Neural progenitor cell (in vitro differentiated cells): ENCODE measurements around the gene GPM6B. TPM values are rescaled to one million over a fixed set of nuclear protein-coding genes. Genes with fewer than 3 reads are reported as not detected.
"Not testable (repeated sequence)": the region's sequence is repeated elsewhere in the genome, so short reads cannot be mapped to it uniquely, and the experiment has no call there.

ENCODE experiments used
- DNase-seq: peaks from one replicate; pipeline ENCODE4 v3.0.0-alpha.2; 2016; ENCODE audit warnings: low spot score
- H2AFZ ChIP-seq: fragments of 200-600 bp; sonication (generic); replicated peaks from 2 replicates; pipeline ENCODE4 v1.6.1; 2016; ENCODE audit warnings: antibody characterized with exemption
- H3F3A ChIP-seq: fragments of 200-600 bp; sonication (generic); 2 replicates; pipeline ENCODE4 v1.6.1; 2016; ENCODE audit warnings: antibody characterized with exemption, low read depth
- H3K27ac ChIP-seq: fragments of 200-600 bp; sonication (generic); 2 replicates; pipeline ENCODE4 v1.5.1; 2016; ENCODE audit warnings: mild to moderate bottlenecking
- H3K27me3 ChIP-seq: fragments of 200-600 bp; sonication (generic); 2 replicates; pipeline ENCODE4 v1.6.1; 2016; ENCODE audit warnings: mild to moderate bottlenecking, moderate library complexity
- H3K36me3 ChIP-seq: fragments of 200-600 bp; sonication (generic); 2 replicates; pipeline ENCODE4 v1.5.1; 2016
- H3K4me1 ChIP-seq: fragments of 200-600 bp; sonication (generic); 2 replicates; pipeline ENCODE4 v1.6.1; 2016; ENCODE audit warnings: mixed run types
- H3K4me2 ChIP-seq: fragments of 200-600 bp; sonication (generic); 2 replicates; pipeline ENCODE4 v1.6.1; 2016
- H3K4me3 ChIP-seq: fragments of 200-600 bp; sonication (generic); 2 replicates; pipeline ENCODE4 v1.5.1; 2016
- H3K79me2 ChIP-seq: fragments of 200-600 bp; sonication (generic); 2 replicates; pipeline ENCODE4 v1.6.1; 2016; ENCODE audit warnings: low read depth
- H3K9ac ChIP-seq: fragments of 200-600 bp; sonication (generic); 2 replicates; pipeline ENCODE4 v1.6.1; 2016
- H3K9me3 ChIP-seq: fragments of 200-600 bp; sonication (generic); 2 replicates; pipeline ENCODE4 v1.5.1; 2016; ENCODE audit warnings: low read depth
- H4K20me1 ChIP-seq: fragments of 200-600 bp; sonication (generic); 2 replicates; pipeline ENCODE4 v1.6.1; 2016; ENCODE audit warnings: low read depth
- H3K27ac Mint-ChIP-seq: 3 replicates; pipeline ENCODE4 v1.8.0; 2021; ENCODE audit warnings: mixed read lengths
- H3K27me3 Mint-ChIP-seq: 2 replicates; pipeline ENCODE4 v1.8.0; 2022; ENCODE audit warnings: low read depth, mild to moderate bottlenecking, inconsistent platforms, moderate library complexity, mixed read lengths; ENCODE audit not compliant: insufficient read depth
- H3K36me3 Mint-ChIP-seq: 3 replicates; pipeline ENCODE4 v1.8.0; 2021; ENCODE audit warnings: mixed read lengths
- H3K4me1 Mint-ChIP-seq: 3 replicates; pipeline ENCODE4 v1.8.0; 2021; ENCODE audit warnings: mixed read lengths
- H3K4me3 Mint-ChIP-seq: 3 replicates; pipeline ENCODE4 v1.8.0; 2021; ENCODE audit warnings: mild to moderate bottlenecking, moderate library complexity, mixed read lengths
- H3K9me3 Mint-ChIP-seq: 3 replicates; pipeline ENCODE4 v1.8.0; 2020; ENCODE audit warnings: mixed read lengths
- CTCF ChIP-seq: fragments of 200-600 bp; sonication (generic); IDR thresholded peaks from 2 replicates; pipeline ENCODE4 v1.5.1; 2017; ENCODE audit warnings: antibody characterized with exemption, mild to moderate bottlenecking
- EZH2 ChIP-seq: fragments of 200-600 bp; sonication (generic); IDR thresholded peaks from 2 replicates; pipeline ENCODE4 v1.6.1; 2017; ENCODE audit warnings: antibody characterized with exemption, mild to moderate bottlenecking, moderate library complexity
- EZH2phosphoT487 ChIP-seq: fragments of 200-600 bp; sonication (generic); IDR thresholded peaks from 2 replicates; pipeline ENCODE4 v1.6.1; 2017; ENCODE audit warnings: antibody characterized with exemption
- total RNA-seq: library from RNA; depleted of rRNA; stranded (reverse); fragments of >200 nt; gene quantifications from 2 replicates; pipeline ENCODE4 v1.2.3, GENCODE V29; 2015; ENCODE audit warnings: low replicate concordance

The GPM6B gene
- total RNA-seq, 1 donor from 2014 or later: 69.2 TPM

GRCh38 chrX:13733506-13733905, 83.4 kb downstream of the GPM6B start:
- Histone ChIP-seq H3K4me1 (no peaks in the 10 kb centered on the region), H3K27me3 (no peaks in the 10 kb centered on the region), H3K36me3 (no peaks in the 10 kb centered on the region), H4K20me1 (no peaks in the 10 kb centered on the region), H3K9ac (peak overlapping the region; percentile 81), H3K79me2 (peaks cover 65% of the 10 kb centered on the region), H3K27ac (no peak overlapping the region), H3K9me3 (no peaks in the 10 kb centered on the region), H3K4me2 (peak overlapping the region; percentile 70), H3K4me3 (peak overlapping the region; percentile 74), H3F3A (peaks cover 3% of the 10 kb centered on the region), H2AFZ (no peak overlapping the region)
- no peak for DNase-seq
- Mint-ChIP-seq H3K4me3 (peak overlapping the region; percentile 91), H3K4me1 (peaks cover 14% of the 10 kb centered on the region), H3K36me3 (peaks cover 17% of the 10 kb centered on the region), H3K27me3 (peaks cover 2% of the 10 kb centered on the region), H3K9me3 (peaks cover 18% of the 10 kb centered on the region), H3K27ac (peak overlapping the region; percentile 82)
- TF ChIP-seq EZH2phosphoT487 (no peak), CTCF (no peak), EZH2 (no peak)

- H3K9ac ChIP-seq: no peak overlapping the region
Measured at GRCh38 chrX:13732246-13733067, 84.4 kb downstream of the GPM6B start.

GRCh38 chrX:13730523-13730922, 86.4 kb downstream of the GPM6B start:
- not testable (repeated sequence) for H3K27ac Mint-ChIP-seq, H3K27ac ChIP-seq, H3K4me3 Mint-ChIP-seq, H3F3A ChIP-seq, H3K27me3 Mint-ChIP-seq, DNase-seq, H3K9me3 ChIP-seq, H3K4me3 ChIP-seq, H3K36me3 ChIP-seq, H3K4me1 ChIP-seq, H3K4me2 ChIP-seq, H2AFZ ChIP-seq, H4K20me1 ChIP-seq, H3K9ac ChIP-seq, H3K27me3 ChIP-seq
- Mint-ChIP-seq H3K9me3 (peaks cover 40% of the 10 kb centered on the region), H3K4me1 (peaks cover 14% of the 10 kb centered on the region), H3K36me3 (peaks cover 42% of the 10 kb centered on the region)
- H3K79me2 ChIP-seq: peaks cover 70% of the 10 kb centered on the region

More at GRCh38 chrX:13732246-13733067, 84.4 kb downstream of the GPM6B start:
- Mint-ChIP-seq H3K4me3 (peak overlapping the region; percentile 91), H3K9me3 (peaks cover 28% of the 10 kb centered on the region), H3K27ac (no peak overlapping the region), H3K27me3 (peaks cover 2% of the 10 kb centered on the region), H3K4me1 (peaks cover 14% of the 10 kb centered on the region), H3K36me3 (peaks cover 27% of the 10 kb centered on the region)
- H3K27ac ChIP-seq: no peak overlapping the region
- H3K4me3 ChIP-seq: no peak overlapping the region
- H3K4me2 ChIP-seq: peak overlapping the region; percentile 70
- no peak for DNase-seq
- no peaks in the 10 kb centered on the region for H3K4me1 ChIP-seq
- H3K79me2 ChIP-seq: peaks cover 73% of the 10 kb centered on the region
- H3K27me3 ChIP-seq: no peaks in the 10 kb centered on the region
- TF ChIP-seq EZH2phosphoT487 (no peak), EZH2 (no peak), CTCF (no peak)
- H3K9me3 ChIP-seq: no peaks in the 10 kb centered on the region
- no peaks in the 10 kb centered on the region for H4K20me1 ChIP-seq
- H3F3A ChIP-seq: peaks cover 3% of the 10 kb centered on the region
- H3K36me3 ChIP-seq: no peaks in the 10 kb centered on the region
- no peak overlapping the region for H2AFZ ChIP-seq

GRCh38 chrX:13726583-13726982, 90.3 kb downstream of the GPM6B start:
- peaks cover 50% of the 10 kb centered on the region for H3K9me3 Mint-ChIP-seq
- H3F3A ChIP-seq, H3K27me3 ChIP-seq, H3K4me3 Mint-ChIP-seq, H3K36me3 ChIP-seq, H3K4me1 Mint-ChIP-seq, H3K4me3 ChIP-seq, H3K4me1 ChIP-seq, H4K20me1 ChIP-seq, H3K4me2 ChIP-seq, H3K9ac ChIP-seq, H3K27me3 Mint-ChIP-seq, H3K27ac Mint-ChIP-seq, H2AFZ ChIP-seq, H3K27ac ChIP-seq, H3K9me3 ChIP-seq, DNase-seq: not testable (repeated sequence)
- peaks cover 50% of the 10 kb centered on the region for H3K79me2 ChIP-seq
- H3K36me3 Mint-ChIP-seq: peaks cover 49% of the 10 kb centered on the region

GRCh38 chrX:13724878-13725277, 92.0 kb downstream of the GPM6B start:
- peak; percentile 32 for DNase-seq
- H3K4me3 Mint-ChIP-seq, H3K27ac Mint-ChIP-seq, H3K4me1 ChIP-seq, H3K4me2 ChIP-seq, H3K9me3 ChIP-seq, H3K36me3 ChIP-seq, H3K4me3 ChIP-seq, H2AFZ ChIP-seq, H3F3A ChIP-seq, H3K9ac ChIP-seq, H3K27me3 Mint-ChIP-seq, H3K27ac ChIP-seq, H3K4me1 Mint-ChIP-seq, H3K27me3 ChIP-seq, H4K20me1 ChIP-seq: not testable (repeated sequence)
- peaks cover 34% of the 10 kb centered on the region for H3K79me2 ChIP-seq
- Mint-ChIP-seq H3K9me3 (peaks cover 48% of the 10 kb centered on the region), H3K36me3 (peaks cover 47% of the 10 kb centered on the region)
